Omental fat pad (tissue), 4 donors: ENCODE results near the gene METTL24. TPM values are rescaled to one million over a fixed set of nuclear protein-coding genes. Genes with fewer than 3 reads are reported as not detected.

Source experiments
- ATAC-seq: fragments of 150-250 bp; one replicate; pipeline ENCODE4 v1.9.1; 2016; ENCODE audit warnings: mild to moderate bottlenecking, moderate library complexity; ENCODE audit not compliant: low FRiP score
- DNase-seq: peaks from one replicate; pipeline ENCODE4 v3.0.0-alpha.2; 2019; ENCODE audit warnings: low spot score
- total RNA-seq, 4 donors: library from RNA; depleted of rRNA; stranded (reverse); fragments of >200 nt; gene quantifications; one replicate each; pipeline ENCODE4 v1.1.0, GENCODE V29; 2016
- TF ChIP-seq, protein P1 (sequence below), 3 donors: fragments of 450-650 bp; IDR thresholded peaks; one replicate each; pipeline ENCODE4 v1.5.1; 2016 to 2017; ENCODE audit warnings: antibody characterized with exemption in 3 of 3, mild to moderate bottlenecking in 3 of 3, moderate library complexity in 2 of 3

METTL24 gene
- total RNA-seq, 4 donors from 2014 or later = 2.4 to 6.9 (median 2.7) TPM

GRCh38 chr6:110329714-110330436, 28.3 kb downstream of the METTL24 start:
- peak; percentile 45 for ATAC-seq
- TF ChIP-seq, protein P1, sequence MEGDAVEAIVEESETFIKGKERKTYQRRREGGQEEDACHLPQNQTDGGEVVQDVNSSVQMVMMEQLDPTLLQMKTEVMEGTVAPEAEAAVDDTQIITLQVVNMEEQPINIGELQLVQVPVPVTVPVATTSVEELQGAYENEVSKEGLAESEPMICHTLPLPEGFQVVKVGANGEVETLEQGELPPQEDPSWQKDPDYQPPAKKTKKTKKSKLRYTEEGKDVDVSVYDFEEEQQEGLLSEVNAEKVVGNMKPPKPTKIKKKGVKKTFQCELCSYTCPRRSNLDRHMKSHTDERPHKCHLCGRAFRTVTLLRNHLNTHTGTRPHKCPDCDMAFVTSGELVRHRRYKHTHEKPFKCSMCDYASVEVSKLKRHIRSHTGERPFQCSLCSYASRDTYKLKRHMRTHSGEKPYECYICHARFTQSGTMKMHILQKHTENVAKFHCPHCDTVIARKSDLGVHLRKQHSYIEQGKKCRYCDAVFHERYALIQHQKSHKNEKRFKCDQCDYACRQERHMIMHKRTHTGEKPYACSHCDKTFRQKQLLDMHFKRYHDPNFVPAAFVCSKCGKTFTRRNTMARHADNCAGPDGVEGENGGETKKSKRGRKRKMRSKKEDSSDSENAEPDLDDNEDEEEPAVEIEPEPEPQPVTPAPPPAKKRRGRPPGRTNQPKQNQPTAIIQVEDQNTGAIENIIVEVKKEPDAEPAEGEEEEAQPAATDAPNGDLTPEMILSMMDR (IDR thresholded peaks at IDR 0.05) = no peak
- DNase-seq = no peak

- DNase-seq (no peak), ATAC-seq (peak; percentile 50)
- TF ChIP-seq, protein P1 (IDR thresholded peaks at IDR 0.05) = no peak
Measured at GRCh38 chr6:110329348-110329713, 28.8 kb downstream of the METTL24 start.

DNA sequence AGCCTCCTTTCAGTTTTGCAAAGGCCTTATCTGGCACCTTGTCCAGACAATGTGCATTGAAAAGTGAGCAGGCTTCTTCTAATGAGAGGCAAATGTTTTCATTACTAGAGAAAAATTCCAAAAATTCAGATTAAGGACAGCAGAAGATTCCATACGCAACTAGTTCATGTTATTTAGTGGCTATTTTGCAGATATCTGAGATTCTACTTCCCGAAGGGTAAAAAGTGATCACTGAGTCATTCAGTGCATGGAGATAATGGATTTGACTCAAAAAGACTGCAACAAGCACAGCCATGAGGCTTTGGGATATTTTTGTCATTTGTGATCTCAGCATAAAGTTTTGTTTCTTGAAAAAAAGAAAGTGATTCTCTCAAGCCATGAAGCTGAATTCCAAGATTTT, 29.9 kb downstream of the METTL24 start:
- DNase-seq = no peak
- no peak for ATAC-seq
- TF ChIP-seq, protein P1 (IDR thresholded peaks at IDR 0.05) = no peak

GRCh38 chr6:110327391-110327790, 30.8 kb downstream of the METTL24 start:
- no peak for ATAC-seq
- TF ChIP-seq, protein P1 (IDR thresholded peaks at IDR 0.05) = no peak
- DNase-seq = no peak

DNA sequence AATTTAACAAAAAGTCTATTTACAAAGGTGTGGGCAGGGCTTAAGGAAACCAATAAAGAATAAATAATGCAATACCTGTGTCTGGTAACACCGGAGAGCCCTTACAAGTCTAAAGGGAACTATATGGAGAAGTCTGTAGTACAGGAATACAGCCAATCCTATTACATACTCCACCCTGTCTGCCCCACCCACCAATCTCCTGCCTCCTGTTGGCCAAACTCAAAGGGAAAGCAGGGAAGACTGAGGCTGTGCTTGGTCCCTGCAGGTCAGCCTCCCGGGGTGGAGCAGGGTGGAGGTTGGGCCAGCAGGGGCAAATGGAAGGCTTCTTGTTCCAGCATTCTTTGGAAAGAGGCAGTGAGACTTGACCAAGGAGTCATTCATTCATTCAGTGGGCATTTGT, 31.5 kb downstream of the METTL24 start:
- TF ChIP-seq, protein P1 (IDR thresholded peaks at IDR 0.05) = no peak
- DNase-seq = no peak
- no peak for ATAC-seq

- TF ChIP-seq, protein P1 (IDR thresholded peaks at IDR 0.05) = no peak
- DNase-seq (no peak), ATAC-seq (no peak)
Measured at GRCh38 chr6:110326057-110326456, 32.1 kb downstream of the METTL24 start.

GRCh38 chr6:110325197-110325596, 33.0 kb downstream of the METTL24 start:
- ATAC-seq = no peak
- no peak for DNase-seq
- TF ChIP-seq, protein P1 (IDR thresholded peaks at IDR 0.05) = no peak
